ENCODE data around the gene OAS1.

The OAS1 gene

DNA sequence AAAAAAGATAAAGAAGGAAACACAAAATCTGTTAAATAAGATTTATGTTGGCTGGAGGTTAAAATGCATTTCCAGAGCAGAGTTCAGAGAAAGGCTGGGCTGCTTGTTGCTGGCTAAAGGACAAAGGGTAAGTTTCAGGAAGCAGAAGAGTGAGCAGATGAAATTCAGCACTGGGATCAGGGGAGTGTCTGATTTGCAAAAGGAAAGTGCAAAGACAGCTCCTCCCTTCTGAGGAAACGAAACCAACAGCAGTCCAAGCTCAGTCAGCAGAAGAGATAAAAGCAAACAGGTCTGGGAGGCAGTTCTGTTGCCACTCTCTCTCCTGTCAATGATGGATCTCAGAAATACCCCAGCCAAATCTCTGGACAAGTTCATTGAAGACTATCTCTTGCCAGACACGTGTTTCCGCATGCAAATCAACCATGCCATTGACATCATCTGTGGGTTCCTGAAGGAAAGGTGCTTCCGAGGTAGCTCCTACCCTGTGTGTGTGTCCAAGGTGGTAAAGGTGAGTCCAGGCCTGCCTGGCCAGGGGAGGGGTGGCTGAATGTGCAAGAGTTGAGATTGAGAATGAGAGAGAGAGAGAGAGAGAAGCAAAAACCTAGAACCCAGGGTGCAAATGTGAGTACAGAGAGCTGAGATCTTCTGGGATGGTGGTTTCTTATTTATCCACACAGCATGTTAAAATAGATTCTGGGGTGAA, at the start of gene OAS1:
Gene OAS1 (plus strand): TSS at position 251 of the 703 bp plus-strand sequence. CDS start 78 bp downstream, at position 329.
- in situ Hi-C loops (cut with MboI; ENCODE audit: low sequenced_read_pairs), result no loop called here

DNA sequence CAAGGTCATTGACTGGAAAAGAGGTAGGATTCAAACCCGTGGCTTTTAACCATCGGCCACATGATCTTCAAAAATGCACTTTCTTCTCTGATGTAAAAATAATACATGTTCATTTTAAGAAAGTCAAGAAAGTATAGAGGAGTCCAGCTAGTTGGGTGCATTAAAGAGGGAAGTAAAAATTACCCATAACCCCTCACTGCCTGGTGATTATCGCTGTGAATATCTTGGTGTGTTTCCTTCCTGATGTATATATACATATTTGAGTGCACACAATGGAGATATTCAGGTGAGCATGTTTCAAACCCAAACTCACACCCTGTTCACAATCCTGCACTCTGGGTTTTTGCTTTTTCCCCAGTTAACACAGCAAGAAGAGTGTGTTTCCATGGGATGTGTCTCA, 47.5 kb upstream of the OAS1 start:
- in situ Hi-C loops (cut with MboI; ENCODE audit: low sequenced_read_pairs), result no loop called here

DNA sequence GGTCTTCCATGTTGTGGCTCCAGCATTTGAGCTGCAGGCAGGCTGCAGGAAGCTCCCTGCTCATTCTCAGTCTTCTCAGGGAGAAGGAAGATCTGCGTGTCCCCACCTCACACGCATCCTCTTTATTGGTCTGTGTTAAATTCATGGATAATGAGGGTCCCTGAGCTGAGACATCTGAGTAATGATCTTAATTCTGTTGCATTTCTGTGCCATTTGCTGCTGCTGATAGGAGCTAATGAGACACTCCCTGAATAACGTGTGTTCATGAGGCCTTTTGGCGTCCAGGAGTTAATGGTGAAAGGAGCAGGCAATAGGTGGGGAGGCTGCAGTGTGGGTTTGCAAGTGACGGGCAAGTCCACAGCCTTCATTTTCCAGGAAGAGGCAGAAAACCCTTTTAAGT, 46.6 kb upstream of the OAS1 start:
- in situ Hi-C loops (cut with MboI; ENCODE audit: low sequenced_read_pairs), result no loop called here

DNA sequence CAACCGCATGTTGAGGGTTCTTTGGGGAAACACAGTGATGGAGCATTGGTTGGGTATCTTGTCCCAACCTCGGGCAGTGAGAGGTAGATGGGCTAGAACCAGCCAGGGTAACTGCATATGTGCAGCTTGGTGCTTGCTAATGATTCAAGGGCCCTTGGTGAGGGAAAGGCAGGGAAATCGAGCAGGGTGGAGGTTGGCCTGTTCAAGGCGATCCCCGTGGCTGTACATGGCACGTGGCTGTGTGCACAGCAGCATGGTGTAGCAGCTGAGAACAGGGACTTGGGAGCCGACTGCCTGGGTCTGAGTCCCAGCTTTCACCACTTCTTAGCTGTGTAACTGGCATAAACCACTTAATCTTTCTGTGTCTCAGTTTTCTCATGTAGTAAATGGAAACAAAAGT, 45.5 kb upstream of the OAS1 start:
- in situ Hi-C loops (cut with MboI; ENCODE audit: low sequenced_read_pairs), result no loop called here

DNA sequence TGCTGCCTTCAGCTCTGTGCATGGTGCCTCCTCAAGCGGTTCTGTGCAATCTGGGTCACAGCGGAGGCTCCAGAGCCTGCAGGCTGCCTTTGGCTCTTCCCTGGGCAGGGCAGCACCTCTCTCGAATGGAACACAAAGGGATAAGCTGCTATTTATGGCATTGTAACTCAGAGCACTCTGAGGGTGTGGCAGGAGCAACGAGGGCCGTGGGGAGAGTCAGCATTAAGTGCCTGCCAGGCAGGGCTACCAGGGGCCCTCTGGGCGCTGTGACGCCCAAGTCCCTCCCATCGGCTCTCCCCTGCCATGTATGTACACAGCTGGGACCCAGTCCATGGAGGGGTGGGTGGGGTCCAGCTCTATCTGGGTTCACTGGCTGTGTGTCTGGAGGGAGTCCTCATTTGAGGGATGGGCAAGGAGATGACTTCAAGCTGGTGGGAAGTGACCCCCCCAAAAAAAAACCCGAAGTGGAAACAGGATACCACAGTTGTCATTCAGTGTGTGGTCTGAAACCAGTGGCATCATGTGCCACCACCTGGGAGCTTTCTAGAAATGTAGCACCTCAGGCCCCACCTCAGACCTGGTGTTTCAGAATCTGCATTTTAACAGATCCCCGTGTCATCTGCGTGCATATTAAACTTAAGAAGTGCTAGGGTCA, 44.0 kb upstream of the OAS1 start:
- in situ Hi-C loops (cut with MboI; ENCODE audit: low sequenced_read_pairs), result no loop called here

DNA sequence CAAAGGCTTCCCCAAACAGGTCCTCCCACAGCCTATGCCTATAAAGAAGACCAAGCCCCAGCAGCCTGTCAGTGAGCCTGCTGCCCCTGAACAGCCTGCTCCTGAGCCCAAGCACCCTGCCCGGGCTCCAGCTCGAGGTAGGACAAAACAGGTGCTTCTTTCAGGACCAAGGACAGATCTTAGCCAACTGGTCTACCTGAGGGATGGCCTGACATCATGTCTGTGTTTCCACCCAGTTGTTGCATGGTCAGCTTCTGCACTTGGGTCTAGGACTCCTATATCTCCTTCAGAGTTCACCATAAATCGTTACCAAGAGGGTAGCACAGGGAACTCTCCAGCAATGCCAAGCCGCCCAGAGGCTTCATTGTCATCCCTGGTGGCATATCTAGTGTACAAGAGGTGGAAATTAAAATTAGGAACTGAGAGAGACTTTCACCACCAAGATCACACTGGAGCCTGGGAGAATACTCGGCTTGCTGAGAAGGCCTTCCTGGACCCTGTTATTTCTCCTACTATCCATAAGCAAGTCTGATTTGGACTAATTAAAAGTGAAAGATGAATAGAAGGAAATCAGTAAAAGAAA, 38.2 kb upstream of the OAS1 start:
- in situ Hi-C loops (cut with MboI; ENCODE audit: low sequenced_read_pairs), result no loop called here

DNA sequence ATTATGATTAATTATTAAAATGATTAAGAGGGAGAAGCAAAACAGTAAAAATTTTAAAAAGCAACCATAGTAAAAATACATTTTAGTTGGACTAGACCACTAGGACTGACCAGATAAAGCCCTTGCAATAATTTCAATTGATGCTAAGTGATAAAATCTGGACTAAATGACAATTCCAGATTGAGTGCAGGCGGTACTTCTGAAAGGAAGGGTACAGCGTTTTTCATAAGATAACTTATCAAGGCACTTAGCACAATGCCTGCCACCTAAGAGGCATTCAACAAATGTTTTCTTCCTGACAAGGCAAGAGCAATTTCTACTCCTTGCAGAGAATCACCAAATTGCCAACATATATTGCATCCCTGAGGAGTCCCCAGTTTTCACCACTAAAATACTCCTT, 37.7 kb upstream of the OAS1 start:
- in situ Hi-C loops (cut with MboI; ENCODE audit: low sequenced_read_pairs), result no loop called here

DNA sequence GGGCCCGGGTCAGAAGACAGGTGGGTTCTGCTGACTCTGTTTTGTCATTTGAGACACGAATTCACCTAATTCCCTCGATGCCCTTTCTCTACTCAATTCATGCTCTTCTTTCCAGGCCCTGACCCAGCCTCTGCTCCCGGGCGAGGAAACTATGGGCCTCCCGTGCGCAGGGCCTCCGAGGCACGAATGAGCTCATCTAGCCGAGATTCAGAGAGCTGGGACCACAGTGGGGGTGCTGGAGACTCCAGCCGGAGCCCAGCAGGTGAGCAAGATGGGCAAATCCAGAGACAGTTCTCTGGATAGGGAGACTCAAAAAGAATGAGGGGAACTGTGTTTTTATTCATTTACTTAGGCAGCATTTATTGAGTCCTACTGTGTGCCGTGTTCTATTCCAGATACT, 37.0 kb upstream of the OAS1 start:
- in situ Hi-C loops (cut with MboI; ENCODE audit: low sequenced_read_pairs), result no loop called here

DNA sequence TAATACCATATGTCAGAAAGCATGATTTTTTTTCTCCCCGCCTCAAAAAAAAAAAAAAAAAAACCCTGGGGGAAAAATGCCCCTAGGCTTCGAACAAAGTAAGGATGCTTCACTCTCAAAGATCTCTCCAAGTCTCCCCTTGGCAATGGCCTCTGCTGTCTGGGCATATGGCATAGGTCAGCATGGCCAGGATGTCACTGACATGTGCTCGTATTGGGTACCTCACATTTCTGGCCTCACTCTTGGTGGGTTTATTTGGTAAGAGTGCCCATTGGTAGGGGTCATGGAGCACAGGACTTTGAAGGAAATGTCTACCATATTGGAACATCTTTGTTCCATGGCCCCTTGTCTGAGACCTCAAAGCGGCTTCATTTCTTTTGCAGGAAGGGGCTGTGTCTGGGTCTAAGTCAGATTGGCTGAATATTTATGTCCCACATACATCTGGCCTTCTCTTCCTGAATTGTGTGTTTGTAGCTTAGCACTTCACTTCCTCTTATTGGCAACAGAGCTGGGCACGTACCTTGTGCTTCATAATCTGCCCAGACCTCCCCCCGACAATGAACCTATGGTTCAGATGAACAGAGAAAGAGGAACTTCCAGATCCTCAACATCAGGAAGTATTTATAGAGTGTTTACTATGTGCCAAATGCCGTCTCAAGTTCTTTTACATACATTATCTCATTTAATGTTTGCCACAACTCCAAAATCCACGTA, 36.3 kb upstream of the OAS1 start:
- in situ Hi-C loops (cut with MboI; ENCODE audit: low sequenced_read_pairs), result no loop called here

DNA sequence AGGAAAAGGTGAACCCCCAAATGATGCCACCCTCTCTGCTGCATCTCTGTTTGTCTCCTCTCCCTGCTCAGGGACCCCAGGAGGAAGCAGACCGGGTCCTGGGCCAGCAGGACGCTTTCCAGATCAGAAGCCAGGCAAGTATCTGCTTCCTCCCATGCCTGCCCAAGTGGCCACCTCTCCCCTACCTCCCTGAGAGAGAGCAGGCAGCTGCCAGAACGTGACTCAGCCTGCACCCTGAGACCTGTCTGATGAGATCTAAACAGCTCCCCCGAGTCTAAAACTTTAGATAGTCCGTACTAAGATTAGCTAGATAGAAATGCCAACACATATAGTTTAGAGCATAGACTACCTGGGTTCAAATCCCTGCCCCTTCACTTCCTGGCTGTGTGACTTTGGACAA, 31.2 kb upstream of the OAS1 start:
- in situ Hi-C loops (cut with MboI; ENCODE audit: low sequenced_read_pairs), result no loop called here

DNA sequence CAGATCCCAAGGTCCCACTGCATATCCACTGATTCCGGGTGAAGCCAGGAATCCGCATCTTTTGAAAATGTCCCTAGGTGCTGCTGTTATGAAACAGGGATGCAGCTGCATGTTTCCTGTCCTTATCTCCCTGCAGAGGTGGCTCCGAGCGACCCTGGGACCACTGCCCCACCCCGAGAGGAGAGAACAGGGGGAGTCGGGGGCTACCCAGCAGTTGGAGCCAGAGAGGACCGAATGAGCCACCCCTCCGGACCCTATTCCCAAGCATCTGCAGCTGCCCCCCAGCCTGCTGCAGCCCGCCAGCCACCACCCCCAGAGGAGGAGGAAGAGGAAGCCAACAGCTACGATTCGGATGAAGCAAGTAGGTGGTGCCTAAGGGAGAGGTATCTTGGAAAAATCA, 30.3 kb upstream of the OAS1 start:
- in situ Hi-C loops (cut with MboI; ENCODE audit: low sequenced_read_pairs), result no loop called here

DNA sequence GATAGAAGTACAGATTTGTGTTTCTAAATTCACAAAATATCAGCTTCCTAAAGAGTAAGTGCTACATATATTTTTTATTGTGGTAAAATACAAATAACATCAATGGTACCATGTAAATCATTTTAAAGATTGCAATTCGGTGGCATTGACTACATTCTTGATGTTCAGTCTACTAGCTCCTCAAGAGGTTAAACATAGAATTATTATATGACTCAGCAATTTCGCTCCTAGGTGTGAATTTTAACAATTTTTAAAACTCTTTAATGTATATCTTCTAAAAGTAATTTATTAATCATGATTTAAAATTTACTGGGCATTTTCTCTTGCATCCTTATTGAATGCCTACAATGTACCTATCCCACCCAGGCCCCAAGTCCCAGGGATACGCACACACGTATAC, 29.8 kb upstream of the OAS1 start:
- in situ Hi-C loops (cut with MboI; ENCODE audit: low sequenced_read_pairs), result no loop called here

DNA sequence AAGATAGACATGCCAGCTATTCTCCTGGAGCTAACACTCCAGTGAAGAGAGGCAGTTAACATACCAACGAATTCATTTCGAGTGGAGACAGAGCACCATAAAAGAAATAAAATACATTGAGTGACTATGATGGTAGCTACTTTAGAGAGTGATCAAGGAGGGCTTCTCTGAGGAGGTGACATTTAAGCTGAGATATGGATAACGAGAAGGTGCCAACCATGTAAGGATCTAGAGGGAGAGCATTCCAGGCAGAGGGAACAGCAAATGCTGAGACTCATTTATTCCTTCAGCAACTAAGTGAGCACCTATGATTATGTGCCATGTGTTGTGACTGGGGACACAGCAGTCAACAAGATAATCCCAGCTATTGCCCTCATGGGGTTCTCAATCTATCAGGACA, 28.3 kb upstream of the OAS1 start:
- in situ Hi-C loops (cut with MboI; ENCODE audit: low sequenced_read_pairs), result no loop called here

DNA sequence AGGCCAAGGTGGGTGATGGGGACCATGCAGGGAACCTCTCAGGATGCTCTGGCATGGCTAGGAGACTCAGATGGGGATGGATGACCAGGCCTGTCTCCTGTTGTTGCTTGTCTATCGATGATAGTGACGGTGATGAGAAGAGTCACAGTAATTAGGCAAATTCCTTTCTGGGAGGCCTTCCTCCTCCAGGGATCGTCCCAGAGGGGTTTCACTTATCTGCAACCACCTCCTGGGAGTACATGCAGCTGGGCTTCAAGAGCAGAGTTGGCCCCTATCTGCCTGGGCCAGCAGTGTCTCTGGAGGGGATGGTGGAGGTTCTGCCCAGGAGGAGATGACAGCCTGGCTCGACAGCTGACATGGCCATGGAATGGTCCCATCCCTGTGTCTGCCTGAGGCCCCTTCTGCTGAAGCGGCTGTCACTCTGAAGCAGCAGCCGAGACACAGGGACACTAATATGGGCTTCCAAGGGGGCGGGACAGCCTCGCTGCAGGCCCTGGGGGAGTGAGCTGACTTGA, 27.5 kb upstream of the OAS1 start:
- in situ Hi-C loops (cut with MboI; ENCODE audit: low sequenced_read_pairs), result no loop called here

DNA sequence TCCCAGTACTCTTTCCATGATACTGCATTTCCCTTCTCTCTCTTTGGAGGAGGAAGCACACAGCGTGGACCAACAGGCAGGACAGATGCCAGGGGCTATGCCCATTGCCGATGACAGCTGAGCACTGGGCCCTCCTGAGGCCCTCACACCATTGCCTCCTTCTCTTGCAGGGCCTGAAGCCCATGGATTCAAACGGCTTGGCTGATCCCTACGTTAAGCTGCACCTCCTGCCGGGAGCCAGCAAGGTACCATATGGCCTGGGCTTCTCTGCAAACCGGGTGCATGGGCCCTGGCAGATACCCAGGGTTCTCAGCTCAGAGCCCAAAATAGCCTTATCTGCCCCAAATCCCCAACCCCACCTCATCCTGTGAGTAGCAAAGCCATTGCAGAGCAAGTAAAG, 25.2 kb upstream of the OAS1 start:
- in situ Hi-C loops (cut with MboI; ENCODE audit: low sequenced_read_pairs), result no loop called here

DNA sequence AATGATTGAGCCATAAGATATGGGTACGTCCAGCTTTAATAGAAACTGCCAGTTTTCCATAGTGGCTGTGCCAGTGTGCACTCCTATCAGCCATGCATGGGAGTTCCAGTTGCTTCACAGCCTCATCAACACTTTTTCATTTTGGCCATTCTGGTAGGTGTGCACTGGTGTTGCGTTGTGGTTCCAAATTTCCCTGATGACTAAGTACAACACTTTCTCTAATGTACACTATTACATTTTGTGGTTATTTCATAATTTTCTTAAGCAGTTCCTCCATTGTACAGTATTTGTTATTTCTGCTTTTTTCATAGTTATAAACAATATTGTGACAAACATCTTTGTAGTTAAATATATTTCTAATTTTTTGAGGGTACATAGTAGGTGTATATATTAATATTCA, 21.5 kb upstream of the OAS1 start:
- in situ Hi-C loops (cut with MboI; ENCODE audit: low sequenced_read_pairs), result no loop called here

DNA sequence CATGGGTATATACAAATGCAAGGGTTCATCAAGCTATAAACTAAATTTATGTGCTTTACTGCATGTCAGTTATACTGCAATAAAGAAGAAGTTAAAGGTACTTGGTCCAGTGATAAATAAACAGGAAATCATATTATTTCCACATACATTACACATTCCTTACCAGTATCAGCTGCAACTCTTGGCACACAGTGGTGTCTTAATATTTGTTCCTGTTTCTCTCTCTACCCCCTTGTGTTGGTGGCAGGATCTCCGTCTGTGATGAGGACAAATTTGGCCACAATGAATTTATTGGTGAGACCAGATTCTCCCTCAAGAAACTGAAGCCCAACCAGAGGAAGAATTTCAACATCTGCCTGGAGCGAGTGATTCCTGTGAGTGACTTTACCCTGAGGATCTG, 19.2 kb upstream of the OAS1 start:
- in situ Hi-C loops (cut with MboI; ENCODE audit: low sequenced_read_pairs), result no loop called here

DNA sequence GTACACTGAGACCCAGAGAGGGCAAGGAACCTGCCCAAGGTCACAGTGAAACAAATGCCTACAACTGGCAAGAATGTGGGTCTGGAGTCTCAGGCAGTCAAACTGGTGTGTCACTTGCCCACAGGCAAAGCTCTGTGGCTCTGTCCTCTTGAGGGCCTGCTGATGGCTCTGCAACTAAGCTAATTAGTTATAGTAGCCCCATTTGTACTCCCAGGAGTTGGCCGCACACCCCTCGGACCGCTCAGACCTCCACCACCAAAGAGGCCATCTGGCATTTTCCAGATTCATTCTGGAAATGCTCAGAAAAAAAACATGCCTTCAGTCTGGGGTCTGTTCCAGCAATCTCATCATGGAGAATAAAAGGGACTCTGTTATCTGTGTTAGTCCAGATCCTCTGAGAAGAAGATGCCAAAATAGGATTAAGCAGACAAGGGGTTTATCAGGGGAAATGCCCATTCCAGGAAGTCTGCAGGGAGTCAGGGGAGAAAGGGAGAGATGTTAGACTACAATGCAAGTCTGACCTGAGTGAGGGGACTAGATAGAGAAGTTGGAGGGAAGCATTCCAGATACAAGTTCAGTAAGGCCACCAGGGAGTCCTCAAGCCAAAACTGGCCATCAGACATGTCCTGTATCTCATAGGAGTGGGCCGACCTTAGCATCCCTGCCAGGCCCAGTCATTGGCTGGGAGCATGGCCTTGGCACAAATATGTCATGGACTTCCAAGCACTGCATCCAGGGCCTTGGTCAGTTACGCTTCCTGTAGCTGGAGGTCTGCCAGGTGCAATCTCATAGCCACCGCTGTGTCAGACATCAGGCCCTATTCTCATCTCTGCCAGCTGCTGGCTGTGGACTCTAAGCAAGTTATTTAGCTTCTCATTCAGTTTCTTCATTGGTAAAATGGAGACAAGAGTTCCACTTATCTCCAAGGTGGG, 15.4 kb upstream of the OAS1 start:
- in situ Hi-C loops (cut with MboI; ENCODE audit: low sequenced_read_pairs), result no loop called here

DNA sequence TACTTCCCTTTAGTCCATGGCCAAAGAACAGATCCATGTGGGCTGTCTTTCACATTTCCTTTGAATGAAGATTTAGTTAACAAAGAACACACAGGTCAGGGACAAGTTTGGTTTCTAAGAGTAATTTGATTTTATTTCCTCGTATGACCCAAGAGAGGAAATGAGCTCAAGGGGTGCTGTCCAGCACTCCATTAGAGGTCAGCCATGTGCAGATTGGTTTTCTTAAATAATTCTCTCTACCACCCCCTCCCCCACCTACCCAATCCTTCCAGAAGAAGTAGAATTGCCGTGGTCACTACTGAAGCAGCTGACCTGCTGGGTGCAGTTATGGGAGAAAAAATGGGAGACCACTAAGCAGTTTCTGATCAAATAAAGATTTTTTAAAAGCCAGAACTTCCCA, 13.9 kb upstream of the OAS1 start:
- in situ Hi-C loops (cut with MboI; ENCODE audit: low sequenced_read_pairs), result no loop called here

DNA sequence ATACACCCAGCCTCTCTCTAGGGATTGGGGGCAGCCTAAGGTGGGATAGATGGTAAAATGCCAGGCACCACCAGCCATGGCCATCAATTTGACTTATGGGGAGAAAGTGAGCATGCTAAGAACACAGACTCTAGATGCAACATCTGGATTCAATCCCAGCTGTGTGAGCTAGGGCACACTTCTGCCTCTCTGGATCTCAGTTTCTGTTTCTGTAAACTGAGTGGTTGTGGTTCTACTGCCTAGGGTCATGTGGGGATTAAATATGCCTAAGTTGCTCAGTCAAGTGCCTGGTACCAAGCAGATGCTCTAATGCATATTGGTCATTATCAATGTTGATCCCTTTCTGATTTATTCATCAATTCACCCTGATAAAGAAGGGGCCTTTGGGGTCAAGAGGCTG, 12.6 kb upstream of the OAS1 start:
- in situ Hi-C loops (cut with MboI; ENCODE audit: low sequenced_read_pairs), result no loop called here

DNA sequence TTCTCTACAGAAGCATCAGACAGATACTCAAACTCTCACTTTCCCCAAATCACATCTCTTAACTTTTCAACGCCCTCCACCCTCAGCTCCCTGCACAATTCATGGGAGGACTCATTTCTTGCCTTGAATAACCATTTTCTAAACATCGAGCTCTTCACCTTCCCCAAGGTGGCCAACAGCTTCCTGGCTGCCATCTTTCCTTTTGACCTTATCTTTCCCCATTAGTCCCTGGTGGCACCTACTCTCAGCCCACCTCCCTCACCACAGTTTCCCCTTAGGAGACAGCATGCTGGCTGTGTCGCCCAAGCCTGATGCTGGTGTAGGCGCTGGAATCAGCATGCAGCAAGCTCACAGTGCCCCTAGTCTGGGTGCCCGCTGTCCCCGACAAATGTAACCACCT, 8.4 kb upstream of the OAS1 start:
- in situ Hi-C loops (cut with MboI; ENCODE audit: low sequenced_read_pairs), result no loop called here

All from HL-60/S4 treated with phorbol 12-myristate 13-acetate at 8.2 ng/mL for 4 days and 3 days (cell line).